HG03060 (cell line): Measurements from ENCODE around the gene PICK1.
"Not testable (repeated sequence)": the region's sequence is repeated elsewhere in the genome, so short reads cannot be mapped to it uniquely, and the experiment has no call there.

Source experiments
- ATAC-seq: cut with Tn5 transposase; IDR thresholded peaks from one replicate; pipeline ENCODE4 v1.9.1; 2021; ENCODE audit warnings: low read depth, moderate number of reproducible peaks; ENCODE audit not compliant: unreplicated experiment

PICK1 gene

GRCh38 chr22:38110863-38111852 is 54.0 kb downstream of the PICK1 start:
- ATAC-seq = no peak

GRCh38 chr22:38111925-38112355 is 54.7 kb downstream of the PICK1 start:
- ATAC-seq = no peak

GRCh38 chr22:38112381-38112780 is 55.2 kb downstream of the PICK1 start:
- ATAC-seq = no peak

GRCh38 chr22:38114484-38115398 is 57.5 kb downstream of the PICK1 start:
- ATAC-seq = no peak

- ATAC-seq = no peak
Measured at GRCh38 chr22:38115423-38116205, 58.4 kb downstream of the PICK1 start.

DNA sequence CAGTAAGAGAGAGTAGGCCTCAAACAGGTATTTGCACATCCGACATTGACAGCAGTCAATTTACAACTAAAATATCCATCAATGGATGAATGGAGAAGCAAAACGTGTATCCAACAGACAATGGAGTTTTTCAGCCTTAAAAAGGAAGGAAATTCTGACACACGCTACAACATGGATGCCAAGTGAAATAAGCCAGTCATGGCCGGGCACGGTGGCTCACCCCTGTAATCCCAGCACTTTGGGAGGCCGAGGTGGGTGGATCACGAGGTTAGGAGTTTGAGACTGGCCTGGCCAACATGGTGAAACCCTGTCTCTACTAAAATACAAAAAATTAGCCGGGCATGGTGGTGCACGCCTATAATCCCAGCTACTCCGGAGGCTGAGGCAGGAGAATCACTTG is 60.4 kb downstream of the PICK1 start:
- ATAC-seq = not testable (repeated sequence)

GRCh38 chr22:38118182-38118581 is 61.0 kb downstream of the PICK1 start:
- ATAC-seq = no peak

DNA sequence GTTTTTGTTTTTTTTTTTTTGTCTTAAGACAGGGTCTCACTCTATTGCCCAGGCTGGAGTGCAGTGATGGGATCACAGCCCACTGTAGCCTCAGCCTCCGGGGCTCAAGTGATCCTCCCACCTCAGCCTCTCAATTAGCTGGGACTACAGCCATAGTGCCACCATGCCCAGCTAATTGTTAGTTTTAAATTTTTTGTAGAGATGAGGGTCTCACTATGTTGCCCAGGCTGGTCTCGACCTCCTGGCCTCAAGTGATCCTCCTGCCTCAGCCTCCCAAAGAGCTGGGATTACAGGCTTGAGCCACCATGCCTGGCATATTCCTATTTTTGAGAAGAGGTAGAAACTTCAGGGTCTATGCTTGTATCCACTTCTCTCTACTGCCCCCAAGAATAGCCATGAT is 61.5 kb downstream of the PICK1 start:
- not testable (repeated sequence) for ATAC-seq

- no peak for ATAC-seq
Measured at GRCh38 chr22:38120359-38121110, 63.3 kb downstream of the PICK1 start.

DNA sequence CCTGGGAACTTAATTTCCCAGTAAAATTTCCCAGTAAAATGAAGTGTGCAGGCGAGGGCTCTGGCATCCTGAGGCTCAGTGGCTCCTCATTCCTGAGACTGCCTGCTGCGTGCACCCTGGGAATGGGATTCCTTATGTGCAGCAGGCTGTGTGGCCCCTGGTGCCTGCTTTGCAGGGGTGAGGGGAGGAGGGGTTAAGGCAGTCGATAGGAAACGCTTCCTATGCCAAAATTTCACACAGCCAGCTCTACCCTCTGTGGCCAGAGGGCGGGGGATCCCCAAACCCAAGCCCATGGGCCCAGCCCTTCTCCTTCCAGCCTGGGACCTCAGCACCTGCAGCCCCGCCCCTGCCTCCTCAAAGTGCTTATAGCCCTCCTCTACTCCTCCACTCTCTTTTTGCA is 65.4 kb downstream of the PICK1 start:
- no peak for ATAC-seq

- no peak for ATAC-seq
Measured at GRCh38 chr22:38124236-38124974, 67.2 kb downstream of the PICK1 start.

GRCh38 chr22:38125038-38125610 is 67.9 kb downstream of the PICK1 start:
- ATAC-seq = no peak
